Hair follicle dermal papilla cell (primary cell): Measurements from ENCODE around the gene SPRR2F. TPM values are rescaled to one million over a fixed set of nuclear protein-coding genes. Genes with fewer than 3 reads are reported as not detected.

Experiments used
- small RNA-seq: library from RNA; depleted of rRNA; stranded (forward); fragments of <200 nt; gene quantifications from one replicate; pipeline ENCODE3, GENCODE V24; 2012
- total RNA-seq: library from RNA; depleted of rRNA; stranded (reverse); fragments of >200 nt; gene quantifications from 2 replicates; pipeline ENCODE4 v1.2.3, GENCODE V29; 2012

The SPRR2F gene
- not detected in 2 replicates for total RNA-seq

GRCh38 chr1:153113416-153113815, at the start of gene SPRR2F:
Gene SPRR2F, minus strand, starts transcription at chr1:153113516. Its CDS starts 783 bp downstream, at chr1:153112733.

GRCh38 chr1:153150846-153151245, 37.5 kb upstream of the SPRR2F start, which contains the start of gene SPRR2G:
Gene SPRR2G, minus strand, starts transcription at chr1:153150890. Its CDS starts 780 bp downstream, at chr1:153150110.

GRCh38 chr1:153094426-153094825, 18.9 kb downstream of the SPRR2F start, which contains the start of gene SPRR2E:
Gene SPRR2E, minus strand, starts transcription at chr1:153094526. Its CDS starts 775 bp downstream, at chr1:153093751.

GRCh38 chr1:153071511-153071910, 41.8 kb downstream of the SPRR2F start, which contains the start of gene SPRR2B:
Gene SPRR2B, minus strand, starts transcription at chr1:153071611. Its CDS starts 772 bp downstream, at chr1:153070839.

Small RNA genes lying within 50 kb of the gene (small RNA-seq; reads per million reads assigned to genes)
- gene SPRR2C = not detected

Other genes starting within 250 kb of the SPRR2F start
- gene SMCP, start 235.2 kb downstream of the SPRR2F start, total RNA-seq = not detected in 2 replicates
- gene IVL, start 205.0 kb downstream of the SPRR2F start, total RNA-seq = not detected in 2 replicates
- not detected in 2 replicates for gene SPRR5, start 166.3 kb downstream of the SPRR2F start, total RNA-seq
- not detected in 2 replicates for gene SPRR4, start 142.9 kb downstream of the SPRR2F start, total RNA-seq
- not detected in 2 replicates for gene SPRR1A, start 129.4 kb downstream of the SPRR2F start, total RNA-seq
- gene SPRR3, start 111.8 kb downstream of the SPRR2F start, total RNA-seq = not detected in 2 replicates
- not detected in 2 replicates for gene SPRR1B, start 82.3 kb downstream of the SPRR2F start, total RNA-seq
- gene SPRR2D, start 72.4 kb downstream of the SPRR2F start, total RNA-seq = not detected in 2 replicates
- gene SPRR2A, start 56.0 kb downstream of the SPRR2F start, total RNA-seq = not detected in 2 replicates
- gene SPRR2B, start 41.9 kb downstream of the SPRR2F start, total RNA-seq = not detected in 2 replicates
- gene SPRR2E, start 19.0 kb downstream of the SPRR2F start, total RNA-seq = not detected in 2 replicates
- gene SPRR2G, start 37.4 kb upstream of the SPRR2F start, total RNA-seq = not detected in 2 replicates
- gene LELP1, start 89.9 kb upstream of the SPRR2F start, total RNA-seq = not detected in 2 replicates
- not detected in 2 replicates for gene PRR9, start 104.1 kb upstream of the SPRR2F start, total RNA-seq
- not detected in 2 replicates for gene LORICRIN, start 146.2 kb upstream of the SPRR2F start, total RNA-seq
- not detected in 2 replicates for gene PGLYRP3, start 199.4 kb upstream of the SPRR2F start, total RNA-seq
- gene PGLYRP4, start 235.3 kb upstream of the SPRR2F start, total RNA-seq = not detected in 2 replicates
- 0.49 TPM in 1 of 2 replicates, not detected in the other for gene S100A9, start 244.3 kb upstream of the SPRR2F start, total RNA-seq